Activated CD8-positive, alpha-beta memory T cell treated with anti-CD3 and anti-CD28 coated beads, Interleukin-2, amount 50 U/mL, for 24 hours (primary cell): Measurements from ENCODE around the gene CDH15.

Experiments
- DNase-seq: peaks from one replicate; pipeline ENCODE4 v3.0.0-alpha.2; 2020; ENCODE audit errors: extremely low read depth

The CDH15 gene

GRCh38 chr16:89140981-89141883 is 30.3 kb upstream of the CDH15 start:
- DNase-seq = no peak

- DNase-seq = no peak
Observed at GRCh38 chr16:89141884-89142267, 29.7 kb upstream of the CDH15 start.

- DNase-seq = no peak
Observed at GRCh38 chr16:89142474-89143195, 28.9 kb upstream of the CDH15 start.

GRCh38 chr16:89143201-89143741 is 28.3 kb upstream of the CDH15 start:
- DNase-seq = no peak

GRCh38 chr16:89143911-89144675 is 27.5 kb upstream of the CDH15 start:
- DNase-seq = no peak

- DNase-seq = no peak
Observed at GRCh38 chr16:89144681-89145080, 26.9 kb upstream of the CDH15 start.

- no peak for DNase-seq
Observed at GRCh38 chr16:89145406-89146161, 26.0 kb upstream of the CDH15 start.

GRCh38 chr16:89146211-89147005 is 25.1 kb upstream of the CDH15 start:
- DNase-seq = no peak

- DNase-seq = no peak
Observed at GRCh38 chr16:89147085-89147817, 24.3 kb upstream of the CDH15 start.

GRCh38 chr16:89149386-89149785 is 22.2 kb upstream of the CDH15 start:
- DNase-seq = no peak

- no peak for DNase-seq
Observed at GRCh38 chr16:89150090-89150835, 21.3 kb upstream of the CDH15 start.

GRCh38 chr16:89150981-89151380 is 20.6 kb upstream of the CDH15 start:
- DNase-seq = no peak

- no peak for DNase-seq
Observed at GRCh38 chr16:89152831-89153700, 18.5 kb upstream of the CDH15 start.

GRCh38 chr16:89153848-89154271 is 17.7 kb upstream of the CDH15 start:
- DNase-seq = no peak

GRCh38 chr16:89154390-89155183 is 17.0 kb upstream of the CDH15 start:
- no peak for DNase-seq

- DNase-seq = no peak
Observed at GRCh38 chr16:89155184-89155679, 16.3 kb upstream of the CDH15 start.
